SK-N-SH (cell line): ENCODE measurements around the gene DAB2. TPM values are rescaled to one million over a fixed set of nuclear protein-coding genes. Genes with fewer than 3 reads are reported as not detected.

Experiments used
- CTCF ChIA-PET: fragments of 300-600, 350-600 bp; formaldehyde crosslinking; extraction: SDS; loops from one replicate; lab custom pipeline; 2021; lab: Yijun Ruan, JAX
- POLR2A ChIA-PET: fragments of 350-600 bp; sonication (Branson Sonifier 250); formaldehyde crosslinking; extraction: SDS; loops from one replicate; lab custom pipeline; 2020; ENCODE audit warnings: antibody characterized with exemption, inconsistent platforms; lab: Yijun Ruan, JAX
- DNase-seq: peaks from one replicate; pipeline ENCODE4 v3.0.0; 2012
- H2AFZ ChIP-seq: fragments of 200-600 bp; sonication (generic); 2 replicates; pipeline ENCODE4 v1.8.1; 2016; ENCODE audit warnings: antibody characterized with exemption, mild to moderate bottlenecking, low read depth
- H3F3A ChIP-seq: fragments of 200-600 bp; sonication (generic); replicated peaks from 2 replicates; pipeline ENCODE3; 2016; ENCODE audit warnings: antibody characterized with exemption, mild to moderate bottlenecking; ENCODE audit not compliant: insufficient read depth
- H3K27ac ChIP-seq, 2 experiments: fragments of 200-500 bp in 1 of 2; fragments of 200-600 bp in 1 of 2; sonication (Bioruptor generic) in 1 of 2; sonication (generic), shearing (Covaris generic) in 1 of 2; 2 replicates each; pipeline versions ENCODE4 v1.5.1 to v1.6.1; 2014 to 2016; ENCODE audit warnings: low read depth in 2 of 2, inconsistent platforms in 1 of 2, low read length in 1 of 2, mild to moderate bottlenecking in 1 of 2, mixed read lengths in 1 of 2
- H3K27me3 ChIP-seq: fragments of 200-600 bp; sonication (generic), shearing (Covaris generic); 2 replicates; pipeline ENCODE4 v1.6.1; 2016; ENCODE audit warnings: mixed run types; ENCODE audit not compliant: insufficient read depth
- H3K36me3 ChIP-seq, 2 experiments: fragments of 200-500 bp in 1 of 2; fragments of 200-600 bp in 1 of 2; sonication (Bioruptor generic) in 1 of 2; sonication (generic) in 1 of 2; replicated peaks in 1 of 2; 2 replicates each; pipeline versions ENCODE3 to v1.5.1; 2014 to 2016; ENCODE audit warnings: low read length in 1 of 2, mild to moderate bottlenecking in 1 of 2; ENCODE audit not compliant: insufficient read depth in 2 of 2, control insufficient read depth in 1 of 2
- H3K4me1 ChIP-seq, 2 experiments: fragments of 200-500 bp in 1 of 2; fragments of 200-600 bp in 1 of 2; sonication (Bioruptor generic) in 1 of 2; sonication (generic), shearing (Covaris generic) in 1 of 2; 2 replicates each; pipeline versions ENCODE4 v1.5.1 to v1.6.1; 2014 to 2016; ENCODE audit warnings: low read depth in 1 of 2, low read length in 1 of 2, mixed run types in 1 of 2; ENCODE audit not compliant: insufficient read depth in 2 of 2, control insufficient read depth in 1 of 2
- H3K4me2 ChIP-seq: fragments of 200-600 bp; sonication (generic), shearing (Covaris generic); 2 replicates; pipeline ENCODE4 v1.6.1; 2017; ENCODE audit warnings: mixed run types
- H3K4me3 ChIP-seq, 2 experiments: fragments of 200-500 bp in 1 of 2; fragments of 200-600 bp in 1 of 2; sonication (Bioruptor generic) in 1 of 2; sonication (generic), shearing (Covaris generic) in 1 of 2; 2 replicates each; pipeline versions ENCODE4 v1.5.1 to v1.8.1; 2014 to 2016; ENCODE audit warnings: low read depth in 2 of 2, inconsistent platforms in 1 of 2, low read length in 1 of 2, mild to moderate bottlenecking in 1 of 2, mixed read lengths in 1 of 2, moderate library complexity in 1 of 2
- H3K79me2 ChIP-seq: fragments of 200-600 bp; sonication (generic); 2 replicates; pipeline ENCODE4 v1.8.1; 2017; ENCODE audit warnings: mild to moderate bottlenecking; ENCODE audit not compliant: insufficient read depth
- H3K9ac ChIP-seq: fragments of 200-600 bp; sonication (generic); 2 replicates; pipeline ENCODE4 v1.6.1; 2017; ENCODE audit warnings: mixed run types
- H3K9me2 ChIP-seq: fragments of 200-600 bp; sonication (generic); 2 replicates; pipeline ENCODE4 v1.6.1; 2017; ENCODE audit warnings: mixed run types
- H3K9me3 ChIP-seq: fragments of 200-600 bp; sonication (generic); 2 replicates; pipeline ENCODE4 v1.6.1; 2017; ENCODE audit warnings: mixed run types, mild to moderate bottlenecking, moderate library complexity
- H4K20me1 ChIP-seq: fragments of 200-600 bp; sonication (generic); 2 replicates; pipeline ENCODE4 v1.6.1; 2017; ENCODE audit warnings: mild to moderate bottlenecking, mixed run types; ENCODE audit not compliant: insufficient read depth
- CHD2 ChIP-seq: fragments of 150-350 bp; IDR thresholded peaks from 2 replicates; pipeline ENCODE4 v1.6.1; 2018; ENCODE audit warnings: low read length; ENCODE audit not compliant: partially characterized antibody
- EP300 ChIP-seq, 2 experiments: IDR thresholded peaks; 2 replicates each; pipeline versions ENCODE4 v1.4.0 to v1.6.1; 2012; ENCODE audit warnings: borderline replicate concordance in 1 of 2, low read depth in 1 of 2, low read length in 1 of 2
- EZH2phosphoT487 ChIP-seq: fragments of 200-600 bp; sonication (generic); IDR thresholded peaks from 2 replicates; pipeline ENCODE4 v1.6.1; 2017; ENCODE audit warnings: low read depth, mixed run types, mild to moderate bottlenecking, antibody characterized with exemption, moderate library complexity, borderline replicate concordance
- FOXJ3 ChIP-seq: sonication (generic); formaldehyde crosslinking; IDR thresholded peaks from 2 replicates; pipeline ENCODE4 v1.5.1; 2020; ENCODE audit warnings: mild to moderate bottlenecking, missing genetic modification reagents
- FOXM1 ChIP-seq: IDR thresholded peaks from 2 replicates; pipeline ENCODE4 v1.4.0; 2012; ENCODE audit warnings: low read depth, mild to moderate bottlenecking
- JUND ChIP-seq: IDR thresholded peaks from 2 replicates; pipeline ENCODE4 v1.4.0; 2012
- MEF2A ChIP-seq: IDR thresholded peaks from 2 replicates; pipeline ENCODE4 v1.4.0; 2012; ENCODE audit warnings: low read depth, borderline replicate concordance
- NFIC ChIP-seq: IDR thresholded peaks from 2 replicates; pipeline ENCODE4 v1.4.0; 2012; ENCODE audit warnings: borderline replicate concordance
- POLR2AphosphoS5 ChIP-seq: IDR thresholded peaks from 2 replicates; pipeline ENCODE4 v1.6.1; 2012; ENCODE audit warnings: low read depth, low read length
- RCOR1 ChIP-seq: fragments of 150-350 bp; IDR thresholded peaks from 2 replicates; pipeline ENCODE4 v1.6.1; 2017; ENCODE audit warnings: antibody characterized with exemption, low read length
- RFX5 ChIP-seq: IDR thresholded peaks from 2 replicates; pipeline ENCODE4 v1.6.1; 2012; ENCODE audit warnings: mild to moderate bottlenecking, improper control_type of control experiment, low read length
- TAF1 ChIP-seq: IDR thresholded peaks from 2 replicates; pipeline ENCODE4 v1.6.1; 2012; ENCODE audit warnings: low read depth, mild to moderate bottlenecking, low read length, moderate library complexity, borderline replicate concordance
- TCF12 ChIP-seq: IDR thresholded peaks from 2 replicates; pipeline ENCODE4 v1.4.0; 2012
- TEAD4 ChIP-seq: IDR thresholded peaks from 2 replicates; pipeline ENCODE4 v1.4.0; 2012; ENCODE audit warnings: mild to moderate bottlenecking, borderline replicate concordance; ENCODE audit not compliant: insufficient read depth
- WGBS: methylation state at CpG from one replicate; pipeline ENCODE4 v1.1.6; 2017; ENCODE audit warnings: low lambda C conversion rate; 5-methylcytosine and 5-hydroxymethylcytosine counted together
- polyA plus RNA-seq, 3 experiments: library from polyadenylated mRNA; depleted of rRNA; stranded (reverse); fragments of >200 nt; gene quantifications; 2 replicates each; pipeline ENCODE4 v1.2.3, GENCODE V29; 2012
- TF ChIP-seq, protein P1 (sequence below): IDR thresholded peaks from 2 replicates; pipeline ENCODE4 v1.4.0; 2012; ENCODE audit warnings: low read depth, borderline replicate concordance
- TF ChIP-seq, protein P2 (sequence below): fragments of 150-350 bp; IDR thresholded peaks from 2 replicates; pipeline ENCODE4 v1.6.1; 2017; ENCODE audit warnings: antibody characterized with exemption, low read length, low read depth, borderline replicate concordance
- TF ChIP-seq, protein P3 (sequence below): fragments of 200-600 bp; sonication (generic); IDR thresholded peaks from 2 replicates; pipeline ENCODE4 v1.6.1; 2017; ENCODE audit warnings: antibody characterized with exemption, mild to moderate bottlenecking, moderate library complexity
- TF ChIP-seq, protein P4 (sequence below): IDR thresholded peaks from 2 replicates; pipeline ENCODE4 v1.4.0; 2012; ENCODE audit warnings: low read depth, borderline replicate concordance
- TF ChIP-seq, protein P5 (sequence below): IDR thresholded peaks from 2 replicates; pipeline ENCODE4; 2012
- TF ChIP-seq, protein P6 (sequence below): IDR thresholded peaks from 2 replicates; pipeline ENCODE4 v1.6.1; 2012; ENCODE audit warnings: mild to moderate bottlenecking, low read depth, low read length, moderate library complexity

The DAB2 gene
- polyA plus RNA-seq, 1 of the 3 experiments (the other 2 are of a cell fraction): 23.7 TPM

DNA sequence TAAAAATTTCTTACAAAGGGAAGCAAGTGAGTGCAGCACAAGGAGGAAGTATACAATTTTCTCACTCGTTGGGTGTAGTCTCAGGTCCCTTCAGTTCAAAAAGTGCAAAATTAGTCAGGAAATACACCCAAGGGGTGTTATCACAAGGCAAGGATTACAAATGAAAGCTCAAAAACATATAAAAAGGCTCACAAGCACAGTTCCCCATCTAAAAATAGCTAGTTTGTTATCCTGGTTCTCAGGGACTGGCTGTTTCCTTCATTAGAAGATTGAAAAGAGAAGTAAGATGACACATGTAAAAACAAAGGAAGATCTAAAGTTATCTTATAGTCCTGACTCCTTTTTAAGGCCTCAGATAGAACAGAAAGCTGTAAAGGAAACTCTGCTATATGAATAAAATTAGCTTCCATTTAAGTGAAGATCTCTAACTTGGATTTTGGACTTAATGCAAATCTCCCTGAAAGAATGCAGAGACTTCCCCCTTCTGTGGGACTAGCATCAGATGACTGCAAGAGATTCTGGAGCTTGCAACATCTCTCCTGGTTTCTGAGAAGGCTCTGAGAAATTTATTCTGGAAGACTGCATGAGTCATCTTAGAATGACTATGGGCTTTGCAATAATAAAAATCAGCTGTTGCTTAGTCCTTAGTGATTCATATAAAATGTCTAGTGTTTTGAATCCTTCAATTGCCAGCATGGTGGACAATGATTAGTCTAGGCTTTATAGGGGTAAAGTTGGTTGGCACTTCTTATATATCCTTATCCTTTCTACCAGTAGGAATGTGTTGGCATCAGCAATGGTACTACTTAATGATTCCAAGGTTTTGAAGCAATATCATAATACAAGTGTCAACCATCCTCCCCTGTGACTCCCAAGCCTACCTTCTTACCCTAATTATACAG lies 25.4 kb downstream of the DAB2 start:
- DNase-seq: no peak
- H3K4me3 ChIP-seq: peak overlapping the region in 1 of 2 experiments; percentile 17; a peak in 1 of 4 replicates
- CTCF ChIA-PET: interaction anchor here (0.7 to 1.4 kb wide), 3 partner anchors 20 to 24 kb away, joined by 3 to 4 read pairs (median 3); no protein-coding TSS in a partner anchor
- TF ChIP-seq TAF1 (0 out of 2 replicates have a peak, but pooled peaks have one; percentile 31), EZH2phosphoT487 (no peak), FOXJ3 (CRISPR knock-in tag) (no peak), MEF2A (peak; percentile 38; the same call in 1 of the 2 replicates), FOXM1 (no peak), NFIC (peak; percentile 70; the same call in 1 of the 2 replicates), RCOR1 (no peak), POLR2AphosphoS5 (peak; percentile 68; the same call in 1 of the 2 replicates), TEAD4 (peak; percentile 70), CHD2 (no peak), EP300 (IDR thresholded peaks at IDR 0.05; ENCODE audit: borderline replicate concordance in 1 of 2, low read depth in 1 of 2, low read length in 1 of 2) (peak; percentile 46 to 73; a peak in 2 of 4 replicates), JUND (peak; percentile 94), TCF12 (peak; percentile 95), RFX5 (no peak)
- TF ChIP-seq, protein P1, sequence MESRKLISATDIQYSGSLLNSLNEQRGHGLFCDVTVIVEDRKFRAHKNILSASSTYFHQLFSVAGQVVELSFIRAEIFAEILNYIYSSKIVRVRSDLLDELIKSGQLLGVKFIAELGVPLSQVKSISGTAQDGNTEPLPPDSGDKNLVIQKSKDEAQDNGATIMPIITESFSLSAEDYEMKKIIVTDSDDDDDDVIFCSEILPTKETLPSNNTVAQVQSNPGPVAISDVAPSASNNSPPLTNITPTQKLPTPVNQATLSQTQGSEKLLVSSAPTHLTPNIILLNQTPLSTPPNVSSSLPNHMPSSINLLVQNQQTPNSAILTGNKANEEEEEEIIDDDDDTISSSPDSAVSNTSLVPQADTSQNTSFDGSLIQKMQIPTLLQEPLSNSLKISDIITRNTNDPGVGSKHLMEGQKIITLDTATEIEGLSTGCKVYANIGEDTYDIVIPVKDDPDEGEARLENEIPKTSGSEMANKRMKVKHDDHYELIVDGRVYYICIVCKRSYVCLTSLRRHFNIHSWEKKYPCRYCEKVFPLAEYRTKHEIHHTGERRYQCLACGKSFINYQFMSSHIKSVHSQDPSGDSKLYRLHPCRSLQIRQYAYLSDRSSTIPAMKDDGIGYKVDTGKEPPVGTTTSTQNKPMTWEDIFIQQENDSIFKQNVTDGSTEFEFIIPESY: no peak
- TF ChIP-seq, protein P2, sequence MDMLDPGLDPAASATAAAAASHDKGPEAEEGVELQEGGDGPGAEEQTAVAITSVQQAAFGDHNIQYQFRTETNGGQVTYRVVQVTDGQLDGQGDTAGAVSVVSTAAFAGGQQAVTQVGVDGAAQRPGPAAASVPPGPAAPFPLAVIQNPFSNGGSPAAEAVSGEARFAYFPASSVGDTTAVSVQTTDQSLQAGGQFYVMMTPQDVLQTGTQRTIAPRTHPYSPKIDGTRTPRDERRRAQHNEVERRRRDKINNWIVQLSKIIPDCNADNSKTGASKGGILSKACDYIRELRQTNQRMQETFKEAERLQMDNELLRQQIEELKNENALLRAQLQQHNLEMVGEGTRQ: no peak
- TF ChIP-seq, protein P3, sequence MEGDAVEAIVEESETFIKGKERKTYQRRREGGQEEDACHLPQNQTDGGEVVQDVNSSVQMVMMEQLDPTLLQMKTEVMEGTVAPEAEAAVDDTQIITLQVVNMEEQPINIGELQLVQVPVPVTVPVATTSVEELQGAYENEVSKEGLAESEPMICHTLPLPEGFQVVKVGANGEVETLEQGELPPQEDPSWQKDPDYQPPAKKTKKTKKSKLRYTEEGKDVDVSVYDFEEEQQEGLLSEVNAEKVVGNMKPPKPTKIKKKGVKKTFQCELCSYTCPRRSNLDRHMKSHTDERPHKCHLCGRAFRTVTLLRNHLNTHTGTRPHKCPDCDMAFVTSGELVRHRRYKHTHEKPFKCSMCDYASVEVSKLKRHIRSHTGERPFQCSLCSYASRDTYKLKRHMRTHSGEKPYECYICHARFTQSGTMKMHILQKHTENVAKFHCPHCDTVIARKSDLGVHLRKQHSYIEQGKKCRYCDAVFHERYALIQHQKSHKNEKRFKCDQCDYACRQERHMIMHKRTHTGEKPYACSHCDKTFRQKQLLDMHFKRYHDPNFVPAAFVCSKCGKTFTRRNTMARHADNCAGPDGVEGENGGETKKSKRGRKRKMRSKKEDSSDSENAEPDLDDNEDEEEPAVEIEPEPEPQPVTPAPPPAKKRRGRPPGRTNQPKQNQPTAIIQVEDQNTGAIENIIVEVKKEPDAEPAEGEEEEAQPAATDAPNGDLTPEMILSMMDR: no peak
- TF ChIP-seq, protein P4, sequence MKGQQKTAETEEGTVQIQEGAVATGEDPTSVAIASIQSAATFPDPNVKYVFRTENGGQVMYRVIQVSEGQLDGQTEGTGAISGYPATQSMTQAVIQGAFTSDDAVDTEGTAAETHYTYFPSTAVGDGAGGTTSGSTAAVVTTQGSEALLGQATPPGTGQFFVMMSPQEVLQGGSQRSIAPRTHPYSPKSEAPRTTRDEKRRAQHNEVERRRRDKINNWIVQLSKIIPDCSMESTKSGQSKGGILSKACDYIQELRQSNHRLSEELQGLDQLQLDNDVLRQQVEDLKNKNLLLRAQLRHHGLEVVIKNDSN: peak; percentile 34; the same call in 1 of the 2 replicates
- TF ChIP-seq, protein P5, sequence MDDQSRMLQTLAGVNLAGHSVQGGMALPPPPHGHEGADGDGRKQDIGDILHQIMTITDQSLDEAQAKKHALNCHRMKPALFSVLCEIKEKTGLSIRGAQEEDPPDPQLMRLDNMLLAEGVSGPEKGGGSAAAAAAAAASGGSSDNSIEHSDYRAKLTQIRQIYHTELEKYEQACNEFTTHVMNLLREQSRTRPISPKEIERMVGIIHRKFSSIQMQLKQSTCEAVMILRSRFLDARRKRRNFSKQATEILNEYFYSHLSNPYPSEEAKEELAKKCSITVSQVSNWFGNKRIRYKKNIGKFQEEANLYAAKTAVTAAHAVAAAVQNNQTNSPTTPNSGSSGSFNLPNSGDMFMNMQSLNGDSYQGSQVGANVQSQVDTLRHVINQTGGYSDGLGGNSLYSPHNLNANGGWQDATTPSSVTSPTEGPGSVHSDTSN: peak; percentile 79
- TF ChIP-seq, protein P6, sequence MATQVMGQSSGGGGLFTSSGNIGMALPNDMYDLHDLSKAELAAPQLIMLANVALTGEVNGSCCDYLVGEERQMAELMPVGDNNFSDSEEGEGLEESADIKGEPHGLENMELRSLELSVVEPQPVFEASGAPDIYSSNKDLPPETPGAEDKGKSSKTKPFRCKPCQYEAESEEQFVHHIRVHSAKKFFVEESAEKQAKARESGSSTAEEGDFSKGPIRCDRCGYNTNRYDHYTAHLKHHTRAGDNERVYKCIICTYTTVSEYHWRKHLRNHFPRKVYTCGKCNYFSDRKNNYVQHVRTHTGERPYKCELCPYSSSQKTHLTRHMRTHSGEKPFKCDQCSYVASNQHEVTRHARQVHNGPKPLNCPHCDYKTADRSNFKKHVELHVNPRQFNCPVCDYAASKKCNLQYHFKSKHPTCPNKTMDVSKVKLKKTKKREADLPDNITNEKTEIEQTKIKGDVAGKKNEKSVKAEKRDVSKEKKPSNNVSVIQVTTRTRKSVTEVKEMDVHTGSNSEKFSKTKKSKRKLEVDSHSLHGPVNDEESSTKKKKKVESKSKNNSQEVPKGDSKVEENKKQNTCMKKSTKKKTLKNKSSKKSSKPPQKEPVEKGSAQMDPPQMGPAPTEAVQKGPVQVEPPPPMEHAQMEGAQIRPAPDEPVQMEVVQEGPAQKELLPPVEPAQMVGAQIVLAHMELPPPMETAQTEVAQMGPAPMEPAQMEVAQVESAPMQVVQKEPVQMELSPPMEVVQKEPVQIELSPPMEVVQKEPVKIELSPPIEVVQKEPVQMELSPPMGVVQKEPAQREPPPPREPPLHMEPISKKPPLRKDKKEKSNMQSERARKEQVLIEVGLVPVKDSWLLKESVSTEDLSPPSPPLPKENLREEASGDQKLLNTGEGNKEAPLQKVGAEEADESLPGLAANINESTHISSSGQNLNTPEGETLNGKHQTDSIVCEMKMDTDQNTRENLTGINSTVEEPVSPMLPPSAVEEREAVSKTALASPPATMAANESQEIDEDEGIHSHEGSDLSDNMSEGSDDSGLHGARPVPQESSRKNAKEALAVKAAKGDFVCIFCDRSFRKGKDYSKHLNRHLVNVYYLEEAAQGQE: no peak

More for the DNA sequence above, 25.4 kb downstream of the DAB2 start:
- H3K4me2 ChIP-seq: peak overlapping the region; percentile 69; the same call in 1 of the 2 replicates
- peaks cover 0 to 22% of the 10 kb centered on the region in 2 experiments for H3K36me3 ChIP-seq
- H2AFZ ChIP-seq: peak overlapping the region; percentile 10; the same call in 1 of the 2 replicates
- peaks cover 0 to 50% of the 10 kb centered on the region in 2 experiments; a peak in 3 of 4 replicates for H3K4me1 ChIP-seq
- POLR2A ChIA-PET: no interaction called here
- peaks cover 48% of the 10 kb centered on the region for H3K79me2 ChIP-seq
- H3K27ac ChIP-seq: peak overlapping the region; percentile 81 to 99
- no peaks in the 10 kb centered on the region for H3K9me2 ChIP-seq
- H3F3A ChIP-seq: peaks cover 45% of the 10 kb centered on the region
- no peaks in the 10 kb centered on the region for H3K9me3 ChIP-seq
- H3K27me3 ChIP-seq: no peaks in the 10 kb centered on the region
- peak overlapping the region; percentile 70 for H3K9ac ChIP-seq
- WGBS: 35% methylated on average over 1 of the region's 1 CpG
- no peaks in the 10 kb centered on the region for H4K20me1 ChIP-seq
